GM20000 (cell line): Measurements from ENCODE around the gene ARPC5L.
"Not testable (repeated sequence)": the region's sequence is repeated elsewhere in the genome, so short reads cannot be mapped to it uniquely, and the experiment has no call there.

Experiments
- DNase-seq: peaks from one replicate; pipeline ENCODE4 v3.0.0; 2012; ENCODE audit warnings: low spot score
- CTCF ChIP-seq: IDR thresholded peaks from 2 replicates; pipeline ENCODE4 v1.5.1; 2012; ENCODE audit warnings: mild to moderate bottlenecking, control low read depth; ENCODE audit errors: extremely low read depth, missing control alignments

The ARPC5L gene

GRCh38 chr9:124897570-124898460 is 35.9 kb downstream of the ARPC5L start:
- DNase-seq, result no peak
- TF ChIP-seq CTCF, result no peak

- DNase-seq, result no peak
- TF ChIP-seq CTCF, result no peak
Measured at GRCh38 chr9:124899845-124900244, 37.9 kb downstream of the ARPC5L start.

- TF ChIP-seq CTCF, result no peak
- DNase-seq, result no peak
Measured at GRCh38 chr9:124906966-124907365, 45.0 kb downstream of the ARPC5L start.

- no peak for DNase-seq
- TF ChIP-seq CTCF, result no peak
Measured at GRCh38 chr9:124908098-124908497, 46.2 kb downstream of the ARPC5L start.

GRCh38 chr9:124911766-124912165 is 49.8 kb downstream of the ARPC5L start:
- no peak for DNase-seq
- no peak for TF ChIP-seq CTCF

- no peak for TF ChIP-seq CTCF
- DNase-seq, result no peak
Measured at GRCh38 chr9:124913378-124913777, 51.4 kb downstream of the ARPC5L start.

GRCh38 chr9:124914753-124915405 is 52.9 kb downstream of the ARPC5L start:
- no peak for DNase-seq
- no peak for TF ChIP-seq CTCF

GRCh38 chr9:124920394-124920793 is 58.5 kb downstream of the ARPC5L start:
- not testable (repeated sequence) for DNase-seq
